Measurements from ENCODE around the gene CBLB.

DNA sequence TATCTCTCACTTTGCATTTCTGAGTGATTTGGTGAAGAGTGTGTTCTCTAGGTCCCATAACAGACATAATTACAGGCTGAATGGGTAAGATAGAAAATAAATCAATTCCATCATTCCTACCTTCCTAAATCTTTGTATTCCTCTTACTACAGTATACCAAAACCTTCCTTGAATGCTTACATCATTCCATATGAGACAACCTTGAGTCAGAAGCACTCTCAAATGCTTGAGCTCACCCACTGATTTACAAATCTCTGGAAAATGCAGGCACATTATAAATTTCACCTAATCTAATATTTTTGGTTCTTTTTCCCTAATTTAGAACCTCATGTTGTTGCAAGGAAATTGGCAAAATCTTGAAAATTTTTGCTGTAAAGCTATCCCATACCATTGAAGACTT lies 239.1 kb downstream of the CBLB start:
- TF ChIP-seq, protein P1, sequence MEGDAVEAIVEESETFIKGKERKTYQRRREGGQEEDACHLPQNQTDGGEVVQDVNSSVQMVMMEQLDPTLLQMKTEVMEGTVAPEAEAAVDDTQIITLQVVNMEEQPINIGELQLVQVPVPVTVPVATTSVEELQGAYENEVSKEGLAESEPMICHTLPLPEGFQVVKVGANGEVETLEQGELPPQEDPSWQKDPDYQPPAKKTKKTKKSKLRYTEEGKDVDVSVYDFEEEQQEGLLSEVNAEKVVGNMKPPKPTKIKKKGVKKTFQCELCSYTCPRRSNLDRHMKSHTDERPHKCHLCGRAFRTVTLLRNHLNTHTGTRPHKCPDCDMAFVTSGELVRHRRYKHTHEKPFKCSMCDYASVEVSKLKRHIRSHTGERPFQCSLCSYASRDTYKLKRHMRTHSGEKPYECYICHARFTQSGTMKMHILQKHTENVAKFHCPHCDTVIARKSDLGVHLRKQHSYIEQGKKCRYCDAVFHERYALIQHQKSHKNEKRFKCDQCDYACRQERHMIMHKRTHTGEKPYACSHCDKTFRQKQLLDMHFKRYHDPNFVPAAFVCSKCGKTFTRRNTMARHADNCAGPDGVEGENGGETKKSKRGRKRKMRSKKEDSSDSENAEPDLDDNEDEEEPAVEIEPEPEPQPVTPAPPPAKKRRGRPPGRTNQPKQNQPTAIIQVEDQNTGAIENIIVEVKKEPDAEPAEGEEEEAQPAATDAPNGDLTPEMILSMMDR (IDR thresholded peaks at IDR 0.05; ENCODE audit: low read depth, low read length), result no peak
- TF ChIP-seq EZH2phosphoT487 (IDR thresholded peaks at IDR 0.05; ENCODE audit: low read depth), result no peak

Measured in OCI-LY3 (cell line).